ENCODE measurements around the gene INPP5B. TPM values are rescaled to one million over a fixed set of nuclear protein-coding genes. Genes with fewer than 3 reads are reported as not detected.
A peak's percentile ranks its signal among the peaks of the same experiment; 100 is the strongest.

Gene INPP5B
- total RNA-seq, 1 donor from 2014 or later: 21.1 TPM

- Mint-ChIP-seq H3K4me1 (ENCODE audit: low read depth) (peaks cover 8% of the 10 kb centered on the region), H3K27me3 (no peaks in the 10 kb centered on the region), H3K9me3 (ENCODE audit: low read depth) (no peaks in the 10 kb centered on the region), H3K27ac (no peak overlapping the region), H3K36me3 (ENCODE audit: insufficient read depth) (peaks cover 1% of the 10 kb centered on the region), H3K4me3 (ENCODE audit: low read depth) (no peak overlapping the region)
- no peak for TF ChIP-seq CTCF (IDR thresholded peaks at IDR 0.05; ENCODE audit: unreplicated experiment)
- no peak for DNase-seq (ENCODE audit: low spot score, unreplicated experiment)
Measured at GRCh38 chr1:37951041-37951782, 4.4 kb upstream of the INPP5B start.

- no peak for TF ChIP-seq CTCF (IDR thresholded peaks at IDR 0.05; ENCODE audit: unreplicated experiment)
- Mint-ChIP-seq H3K4me3 (ENCODE audit: low read depth) (no peak overlapping the region), H3K4me1 (ENCODE audit: low read depth) (peaks cover 8% of the 10 kb centered on the region)
Measured at GRCh38 chr1:37949524-37950152, 2.8 kb upstream of the INPP5B start.

GRCh38 chr1:37948841-37949240 lies 2.0 kb upstream of the INPP5B start:
- Mint-ChIP-seq H3K27ac (no peak overlapping the region), H3K9me3 (ENCODE audit: low read depth) (no peaks in the 10 kb centered on the region), H3K27me3 (no peaks in the 10 kb centered on the region), H3K36me3 (ENCODE audit: insufficient read depth) (no peaks in the 10 kb centered on the region), H3K4me3 (ENCODE audit: low read depth) (no peak overlapping the region), H3K4me1 (ENCODE audit: low read depth) (peaks cover 8% of the 10 kb centered on the region)
- no peak for DNase-seq (ENCODE audit: low spot score, unreplicated experiment)
- no peak for TF ChIP-seq CTCF (IDR thresholded peaks at IDR 0.05; ENCODE audit: unreplicated experiment)

More at GRCh38 chr1:37949524-37950152, 2.8 kb upstream of the INPP5B start:
- no peaks in the 10 kb centered on the region for H3K9me3 Mint-ChIP-seq (ENCODE audit: low read depth)
- no peaks in the 10 kb centered on the region for H3K36me3 Mint-ChIP-seq (ENCODE audit: insufficient read depth)
- H3K27me3 Mint-ChIP-seq: no peaks in the 10 kb centered on the region
- peak overlapping the region; percentile 20 for H3K27ac Mint-ChIP-seq
- DNase-seq (ENCODE audit: low spot score, unreplicated experiment): no peak

- Mint-ChIP-seq H3K27ac (no peak overlapping the region), H3K4me3 (ENCODE audit: low read depth) (no peak overlapping the region), H3K9me3 (ENCODE audit: low read depth) (no peaks in the 10 kb centered on the region)
Measured at GRCh38 chr1:37948166-37948565, 1.3 kb upstream of the INPP5B start.

GRCh38 chr1:37947364-37947763 lies 511 bp upstream of the INPP5B start:
- no peak for DNase-seq (ENCODE audit: low spot score, unreplicated experiment)
- peak overlapping the region; percentile 96 for H3K4me3 Mint-ChIP-seq (ENCODE audit: low read depth)
- peaks cover 3% of the 10 kb centered on the region for H3K36me3 Mint-ChIP-seq (ENCODE audit: insufficient read depth)
- H3K9me3 Mint-ChIP-seq (ENCODE audit: low read depth): no peaks in the 10 kb centered on the region
- peaks cover 8% of the 10 kb centered on the region for H3K4me1 Mint-ChIP-seq (ENCODE audit: low read depth)
- TF ChIP-seq CTCF (IDR thresholded peaks at IDR 0.05; ENCODE audit: unreplicated experiment): no peak
- H3K27me3 Mint-ChIP-seq: no peaks in the 10 kb centered on the region
- H3K27ac Mint-ChIP-seq: no peak overlapping the region

More at GRCh38 chr1:37948166-37948565, 1.3 kb upstream of the INPP5B start:
- Mint-ChIP-seq H3K4me1 (ENCODE audit: low read depth) (peaks cover 8% of the 10 kb centered on the region), H3K27me3 (no peaks in the 10 kb centered on the region), H3K36me3 (ENCODE audit: insufficient read depth) (peaks cover 2% of the 10 kb centered on the region)
- TF ChIP-seq CTCF (IDR thresholded peaks at IDR 0.05; ENCODE audit: unreplicated experiment): no peak
- DNase-seq (ENCODE audit: low spot score, unreplicated experiment): no peak
